GM21786 (cell line): ENCODE measurements around the gene PATE1.
"Not testable (repeated sequence)": the region's sequence is repeated elsewhere in the genome, so short reads cannot be mapped to it uniquely, and the experiment has no call there.

Experiments
- ATAC-seq: cut with Tn5 transposase; IDR thresholded peaks from one replicate; pipeline ENCODE4 v1.9.1; 2021; ENCODE audit not compliant: unreplicated experiment

Gene PATE1

GRCh38 chr11:125745979-125746378, at the start of gene PATE1:
TSS of gene PATE1 (plus strand) at chr11:125746279. CDS start at chr11:125746305, 26 bp downstream.
- ATAC-seq: no peak

DNA sequence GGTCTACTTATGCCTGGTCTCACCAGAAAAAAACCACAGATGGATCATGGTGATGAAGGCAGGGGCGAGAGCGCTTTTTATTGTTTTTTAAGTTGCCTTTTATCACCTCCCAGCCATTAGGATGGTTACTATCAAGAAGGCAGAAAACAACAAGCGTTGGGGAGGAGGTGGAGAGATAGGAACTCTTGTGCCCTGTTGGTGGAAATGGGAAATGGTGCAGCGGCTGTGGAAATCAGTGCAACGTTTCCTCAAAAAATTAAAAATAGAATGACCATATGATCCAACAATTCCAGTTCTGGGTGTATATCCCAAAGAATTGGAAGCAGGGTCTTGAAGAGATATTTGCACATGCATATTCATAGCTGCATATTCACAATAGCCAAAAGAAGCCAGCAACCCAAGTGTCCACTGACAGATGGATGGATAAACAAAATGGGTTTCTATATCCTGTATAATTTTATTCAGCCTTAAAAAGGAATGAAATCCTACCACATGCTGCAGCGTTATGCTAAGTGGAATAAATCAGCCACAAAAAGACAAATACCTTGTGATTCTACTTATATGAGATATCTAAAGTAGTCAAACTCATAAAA, 45.0 kb upstream of the PATE1 start:
- ATAC-seq: no peak

GRCh38 chr11:125701858-125702621, 44.0 kb upstream of the PATE1 start:
- no peak for ATAC-seq

GRCh38 chr11:125704686-125705085, 41.4 kb upstream of the PATE1 start:
- not testable (repeated sequence) for ATAC-seq

DNA sequence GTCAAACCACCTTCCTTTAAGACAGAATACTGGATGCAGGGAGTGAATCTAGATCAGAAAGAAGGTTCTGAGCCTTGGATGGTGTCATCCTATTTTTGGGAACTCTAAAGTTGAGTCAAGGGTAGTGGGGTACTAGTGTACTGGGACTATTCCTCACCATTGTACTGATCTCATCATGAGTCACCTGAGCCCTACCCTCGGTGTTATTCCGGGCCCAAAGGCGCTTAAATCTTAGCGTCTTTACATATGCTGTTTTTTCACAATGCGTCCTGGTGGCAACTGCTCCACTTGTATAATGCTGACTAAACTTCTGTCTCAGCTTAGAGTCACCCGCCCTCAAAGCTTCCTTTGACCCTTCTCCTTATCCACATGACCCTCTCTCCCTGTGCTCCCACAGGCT, 25.3 kb upstream of the PATE1 start:
- ATAC-seq: no peak

DNA sequence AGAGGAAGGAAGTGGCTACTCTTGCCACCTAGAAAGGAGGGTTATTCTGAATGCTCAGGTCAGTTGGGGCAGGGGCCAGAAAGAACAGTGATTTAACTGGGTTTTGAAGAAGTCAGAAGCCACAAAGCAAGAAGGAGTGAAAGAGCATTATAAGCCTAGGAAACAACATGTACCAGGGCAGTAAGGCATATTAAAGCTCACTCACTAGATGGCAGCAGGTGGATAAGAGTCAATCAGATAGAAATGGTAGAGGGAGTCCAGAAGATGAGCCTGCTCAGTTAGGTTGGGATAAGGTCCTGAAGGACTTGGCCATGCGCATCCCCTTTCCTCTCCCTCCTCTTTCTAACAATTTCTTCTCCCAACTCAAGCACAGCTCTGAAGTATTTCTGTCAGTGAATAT, 22.0 kb upstream of the PATE1 start:
- no peak for ATAC-seq

- ATAC-seq: no peak
Observed at GRCh38 chr11:125728969-125729368, 17.1 kb upstream of the PATE1 start.

- no peak for ATAC-seq
Observed at GRCh38 chr11:125740617-125741016, 5.5 kb upstream of the PATE1 start.

DNA sequence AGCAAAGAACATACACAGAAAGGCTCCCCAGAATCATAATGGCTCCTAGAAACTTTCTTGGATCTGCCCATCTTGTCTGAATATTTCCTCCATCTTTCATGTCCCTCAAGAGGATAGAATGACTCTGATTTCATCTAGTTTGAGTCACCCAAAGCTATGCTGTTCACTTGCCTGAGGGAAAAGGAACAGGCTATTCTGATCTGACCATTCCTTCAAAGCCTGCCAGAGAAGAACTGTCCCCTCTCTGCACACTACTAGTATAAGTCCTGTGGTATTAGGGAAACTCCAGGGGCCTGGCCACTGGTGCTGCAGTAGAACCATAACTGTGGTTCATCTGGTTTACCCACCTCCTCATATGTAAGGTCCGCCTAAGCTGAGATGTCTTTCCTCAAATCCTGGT, 2.4 kb upstream of the PATE1 start:
- no peak for ATAC-seq

- no peak for ATAC-seq
Observed at GRCh38 chr11:125750629-125751028, 4.5 kb downstream of the PATE1 start.

DNA sequence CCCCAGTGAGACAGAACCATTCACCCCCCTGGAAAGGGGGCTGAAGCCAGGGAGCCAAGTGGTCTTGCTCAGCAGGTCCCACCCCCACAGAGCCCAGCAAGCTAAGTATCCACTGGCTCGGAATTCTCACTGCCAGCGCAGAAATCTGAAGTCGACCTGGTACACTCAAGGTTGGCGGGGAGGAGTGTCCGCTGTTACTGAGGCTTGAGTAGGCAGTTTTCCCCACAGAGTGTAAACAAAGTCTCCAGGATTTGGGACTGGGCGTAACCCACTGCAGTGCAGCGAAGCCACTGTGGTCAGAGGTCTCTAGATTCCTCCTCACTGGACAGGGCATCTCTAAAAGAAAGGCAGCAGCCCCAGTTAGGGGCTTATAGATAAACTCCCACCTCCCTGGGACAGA, 10.0 kb downstream of the PATE1 start:
- ATAC-seq: no peak

DNA sequence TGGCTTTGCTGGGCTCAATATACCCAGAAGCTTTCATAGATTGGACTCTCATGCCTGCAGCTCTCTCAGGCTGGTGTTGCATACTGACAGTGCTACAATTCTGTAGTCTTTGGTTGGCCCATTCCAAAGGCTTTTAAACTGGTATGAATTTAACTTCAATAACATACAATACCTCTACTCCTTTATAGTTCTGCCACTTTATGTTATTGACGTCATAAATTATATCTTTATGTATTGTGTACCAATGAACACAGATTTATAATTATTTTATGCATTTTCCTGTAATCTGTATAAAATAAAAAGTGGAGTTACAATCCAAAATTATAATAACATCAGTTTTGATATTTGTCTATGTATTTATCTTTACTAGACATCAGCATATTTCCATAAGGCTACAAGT, 16.4 kb downstream of the PATE1 start:
- ATAC-seq: no peak

- no peak for ATAC-seq
Observed at GRCh38 chr11:125763483-125763882, 17.4 kb downstream of the PATE1 start.

GRCh38 chr11:125766251-125766650, 20.2 kb downstream of the PATE1 start:
- no peak for ATAC-seq

GRCh38 chr11:125768336-125769046, 22.4 kb downstream of the PATE1 start:
- ATAC-seq: no peak

DNA sequence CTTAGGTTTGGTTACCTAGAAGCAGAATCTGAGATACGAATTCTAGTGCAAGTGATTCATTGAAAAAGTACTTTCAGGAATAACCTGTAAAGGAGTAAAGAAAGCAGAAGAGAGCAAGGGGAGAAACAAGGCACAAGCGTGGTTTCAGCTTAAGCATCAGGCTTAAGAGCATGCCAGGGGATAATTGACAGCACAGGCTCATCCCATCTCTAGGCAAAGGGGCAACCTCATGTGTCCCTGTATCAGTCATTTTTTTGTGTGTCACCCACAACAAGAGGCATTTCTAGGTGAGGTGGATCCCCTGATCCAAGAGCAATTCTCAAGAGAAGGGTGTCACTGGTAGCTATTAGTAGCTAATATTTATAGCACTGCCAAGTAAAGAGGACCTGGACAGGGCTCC, 24.5 kb downstream of the PATE1 start:
- ATAC-seq: no peak

- ATAC-seq: no peak
Observed at GRCh38 chr11:125772834-125773505, 26.9 kb downstream of the PATE1 start.

DNA sequence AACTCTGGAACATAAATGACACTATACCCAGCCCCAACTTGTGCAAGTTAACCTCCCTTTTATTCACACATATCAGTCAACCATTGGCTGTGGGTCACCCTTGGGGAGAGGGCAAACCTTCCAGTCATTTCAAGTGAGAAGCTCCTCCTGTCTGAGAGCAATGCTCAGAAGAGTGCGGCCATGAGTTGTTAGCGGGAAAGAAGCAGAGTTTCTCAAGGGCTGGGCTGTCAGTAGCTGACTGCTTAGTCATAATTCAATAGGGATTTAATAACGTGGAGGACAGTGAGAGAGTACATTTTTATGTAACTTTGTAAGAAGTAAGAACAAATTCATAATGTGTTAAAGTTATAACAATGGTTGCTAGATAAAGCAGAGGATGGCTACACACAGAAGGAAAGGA, 27.4 kb downstream of the PATE1 start:
- no peak for ATAC-seq

GRCh38 chr11:125777309-125777708, 31.2 kb downstream of the PATE1 start:
- no peak for ATAC-seq

- ATAC-seq: no peak
Observed at GRCh38 chr11:125778728-125779127, 32.6 kb downstream of the PATE1 start, which contains the start of gene PATE2. TSS of gene PATE2 (minus strand) at chr11:125778828. CDS start at chr11:125778773, 55 bp downstream.

DNA sequence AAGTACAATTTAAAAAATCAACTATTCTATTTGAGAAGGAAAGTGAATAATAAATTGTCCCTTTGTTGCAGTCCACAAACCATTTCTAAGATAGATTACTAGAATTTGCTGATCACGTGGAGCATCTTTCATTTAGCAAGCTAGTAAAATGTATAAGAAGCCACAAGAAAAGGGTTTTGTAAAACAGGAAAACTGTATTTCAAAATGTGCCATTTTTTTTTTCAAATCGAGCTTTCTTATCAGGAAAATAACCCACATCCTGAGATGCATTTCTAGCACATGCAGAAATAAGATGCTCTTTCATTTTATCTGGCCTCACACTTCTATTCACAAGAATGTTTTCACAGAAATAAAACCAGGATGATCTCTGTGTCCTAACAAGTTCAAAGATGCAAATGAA, 38.6 kb downstream of the PATE1 start:
- ATAC-seq: no peak
